ENCODE results near the gene SLC49A3.
"Not testable (repeated sequence)": the region's sequence is repeated elsewhere in the genome, so short reads cannot be mapped to it uniquely, and the experiment has no call there.

SLC49A3 gene

GRCh38 chr4:650951-651883 lies 37.7 kb downstream of the SLC49A3 start:
- peak; percentile 41 for DNase-seq

DNA sequence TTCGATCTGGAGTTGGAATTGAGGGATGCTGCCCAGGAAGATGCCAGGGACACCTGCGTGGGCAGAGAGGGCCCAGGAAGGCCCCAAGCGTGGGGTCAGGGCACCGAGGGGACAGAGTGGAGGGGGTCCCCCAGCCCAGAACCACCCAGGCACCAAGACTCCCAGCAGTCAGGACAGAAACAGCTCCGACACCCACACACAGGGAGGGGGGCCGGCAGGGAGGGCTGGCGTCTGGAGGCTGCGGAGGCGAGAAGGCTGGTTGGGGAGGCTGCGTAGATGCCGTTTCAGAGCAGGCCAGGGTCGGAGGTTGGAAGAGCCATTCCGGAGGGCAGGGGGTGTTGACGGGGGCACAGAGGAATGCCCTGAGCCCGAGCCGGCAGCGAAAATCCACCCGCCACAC lies 38.5 kb downstream of the SLC49A3 start:
- DNase-seq: no peak

DNA sequence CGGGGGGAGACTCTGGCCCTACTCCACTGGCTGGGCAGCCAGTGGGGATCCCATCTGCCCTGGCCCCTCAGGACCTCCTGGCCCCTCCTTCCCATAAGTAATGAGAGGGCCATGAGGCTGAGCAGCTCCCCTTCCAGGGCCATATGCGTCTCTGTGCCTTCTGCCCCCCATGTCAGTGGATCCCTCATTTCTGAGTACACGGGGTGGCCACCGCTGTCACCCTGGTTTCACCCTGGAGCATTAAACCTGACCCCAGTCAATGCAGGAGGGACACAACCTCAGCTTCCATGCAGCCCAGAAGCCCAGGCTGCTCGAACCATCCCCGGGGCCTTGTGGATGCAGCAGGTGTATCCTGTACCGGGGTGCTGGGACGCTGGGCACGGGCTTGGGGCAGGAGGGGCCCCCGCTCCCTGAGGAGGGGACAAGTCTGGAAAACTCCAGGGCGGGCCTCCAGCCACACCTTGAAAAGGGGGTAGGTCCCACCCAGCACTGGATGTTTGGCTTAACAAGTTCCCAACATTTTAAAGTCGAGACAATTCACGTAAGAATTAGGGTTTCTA lies 39.1 kb downstream of the SLC49A3 start:
- DNase-seq: no peak

DNA sequence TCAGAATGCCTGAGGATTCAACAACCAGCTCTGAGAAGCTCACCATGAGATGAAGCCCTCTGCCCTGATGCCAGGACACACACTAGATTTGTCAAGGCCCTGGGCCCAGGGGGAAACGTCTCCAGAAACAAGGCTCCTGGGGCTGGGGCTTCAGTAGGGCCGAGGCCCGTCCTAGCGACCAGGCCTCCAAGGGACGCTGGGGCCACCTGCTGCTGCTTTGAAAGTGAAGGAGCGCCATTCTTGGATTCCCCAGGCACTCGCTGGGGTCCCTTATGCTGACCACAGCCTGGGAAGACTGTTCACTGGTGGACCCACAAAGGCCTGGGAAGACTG lies 39.7 kb downstream of the SLC49A3 start:
- no peak for DNase-seq

GRCh38 chr4:648579-649292 lies 40.2 kb downstream of the SLC49A3 start:
- DNase-seq: no peak

DNA sequence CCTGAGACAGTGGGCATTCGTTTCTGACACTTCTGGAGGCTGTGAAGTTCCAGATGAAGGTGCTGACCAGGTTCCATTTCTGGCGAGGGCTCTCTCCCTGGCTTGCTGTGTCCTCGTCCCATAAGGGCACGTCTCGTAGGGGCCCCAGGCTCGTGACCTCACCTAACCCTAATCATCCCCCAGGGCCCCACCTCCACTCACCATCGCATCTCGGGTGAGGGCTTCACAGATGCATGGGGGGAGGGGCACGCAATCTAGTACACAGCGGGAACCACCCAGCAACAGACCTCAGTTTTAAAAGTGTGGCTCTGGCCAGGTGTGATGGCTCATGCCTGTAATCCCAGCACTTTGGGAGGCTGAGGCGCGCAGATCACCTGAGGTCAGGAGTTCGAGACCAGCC lies 41.5 kb downstream of the SLC49A3 start:
- DNase-seq: no peak

GRCh38 chr4:646460-646859 lies 42.5 kb downstream of the SLC49A3 start:
- no peak for DNase-seq

GRCh38 chr4:642366-642765 lies 46.6 kb downstream of the SLC49A3 start:
- not testable (repeated sequence) for DNase-seq

DNA sequence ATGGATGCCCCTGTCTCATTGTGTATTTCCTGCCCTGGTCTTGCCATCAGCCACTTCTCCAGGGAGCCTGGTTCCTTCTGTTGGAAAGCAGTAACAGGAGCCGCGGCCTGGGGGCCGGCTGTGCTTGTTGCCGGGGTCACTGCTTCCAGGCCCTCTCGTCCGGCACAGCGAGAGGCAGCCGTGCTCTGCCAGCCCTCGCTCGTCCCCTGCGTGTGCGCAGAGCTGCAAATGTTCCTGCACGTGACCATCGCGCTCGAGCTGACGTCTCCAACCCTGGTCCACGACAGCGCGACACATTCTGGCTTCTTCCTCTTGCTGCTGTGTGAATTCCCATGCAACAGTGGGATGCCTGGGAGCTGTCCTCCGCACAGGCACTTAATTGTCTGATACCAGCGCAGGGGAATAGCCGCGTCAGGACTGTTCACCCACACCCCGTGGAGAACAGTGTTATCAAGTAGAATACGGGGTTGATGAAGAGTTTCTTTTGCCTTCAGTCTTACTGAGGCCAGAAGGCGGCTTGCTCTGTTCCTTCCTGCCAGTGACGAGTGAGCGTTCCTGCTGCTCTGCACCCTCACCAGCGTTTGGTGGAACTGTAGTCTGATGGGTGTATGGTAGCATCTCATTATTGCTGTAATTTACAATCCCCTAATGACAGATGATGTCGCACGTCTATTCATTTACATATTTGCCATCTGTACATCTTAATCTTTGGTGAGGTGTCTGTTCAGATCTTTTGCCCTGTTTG lies 51.2 kb downstream of the SLC49A3 start:
- no peak for DNase-seq

GRCh38 chr4:636628-637159 lies 52.3 kb downstream of the SLC49A3 start:
- DNase-seq: no peak

DNA sequence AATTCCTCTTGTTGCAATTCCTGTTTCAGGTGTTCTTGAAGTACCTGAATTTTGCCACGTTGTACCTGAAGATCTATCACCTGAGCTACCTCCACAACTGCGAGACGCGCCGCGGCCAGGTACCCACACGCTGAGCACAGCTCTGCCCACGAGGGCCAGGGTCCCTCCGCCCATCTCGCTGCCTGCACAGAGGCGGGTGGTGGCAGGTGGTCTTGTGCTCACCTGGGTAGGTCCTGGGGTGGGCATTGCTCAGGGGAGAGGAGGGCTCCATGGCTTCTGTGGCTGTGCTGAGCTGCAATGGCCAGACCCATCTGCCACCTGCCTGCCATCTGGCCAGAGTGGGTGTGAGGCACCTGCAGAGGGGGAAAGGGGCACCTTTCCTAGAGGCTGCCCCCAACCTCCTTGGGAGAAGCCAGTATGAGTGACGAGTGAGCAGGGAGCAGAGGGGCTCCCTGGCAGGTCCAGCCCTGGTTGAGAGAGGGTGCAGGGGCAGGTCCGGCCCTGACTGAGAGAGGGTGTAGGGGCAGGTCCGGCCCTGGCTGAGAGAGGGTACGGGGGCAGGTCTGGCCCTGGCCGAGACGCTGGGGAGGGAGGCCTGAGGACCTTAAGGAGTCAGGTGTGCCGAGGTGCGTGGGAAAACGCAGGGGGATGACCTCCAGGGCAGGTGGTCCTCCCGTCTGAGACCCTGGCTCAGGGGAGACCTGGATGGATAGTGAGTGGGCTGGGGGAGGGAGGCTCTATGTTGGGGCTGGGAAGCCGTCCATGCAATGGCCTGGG lies 52.9 kb downstream of the SLC49A3 start:
- no peak for DNase-seq

GRCh38 chr4:635066-635835 lies 53.7 kb downstream of the SLC49A3 start:
- DNase-seq: not testable (repeated sequence)

- DNase-seq: no peak
These were observed 54.4 kb downstream of the SLC49A3 start for GRCh38 chr4:634599-634985.

DNA sequence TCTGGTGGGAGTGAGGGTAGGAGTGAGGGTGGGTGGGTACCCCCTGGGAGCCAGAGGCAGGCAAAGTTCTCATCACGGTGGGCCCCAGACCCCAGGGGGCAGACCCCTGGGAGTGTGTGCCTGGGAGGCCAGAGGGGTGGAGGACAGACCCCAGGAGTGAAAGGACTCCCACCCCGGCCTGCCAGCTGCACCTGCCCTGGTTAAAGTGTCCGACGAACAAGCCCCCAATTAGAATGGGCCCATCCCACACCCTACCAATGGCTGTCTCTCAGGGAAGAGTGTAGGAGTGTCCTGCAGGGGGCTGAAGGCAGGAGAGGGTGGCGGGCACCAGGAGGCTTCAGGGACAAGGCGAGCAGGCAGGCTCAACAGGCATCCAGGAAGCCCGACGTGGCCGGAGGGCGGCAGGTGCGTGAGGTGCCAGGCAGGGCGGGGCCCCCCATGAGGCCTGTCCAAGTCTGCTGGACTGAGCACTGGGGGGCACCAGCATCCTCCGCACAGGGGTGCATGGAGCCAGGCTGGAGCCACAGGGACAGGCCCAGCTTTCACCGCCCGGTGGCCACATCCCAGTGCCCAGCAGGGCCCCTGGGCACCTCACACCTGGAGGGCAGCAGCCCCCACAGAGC lies 54.9 kb downstream of the SLC49A3 start:
- no peak for DNase-seq

- no peak for DNase-seq
These were observed 55.5 kb downstream of the SLC49A3 start for GRCh38 chr4:633406-633805.

GRCh38 chr4:632926-633325 lies 56.0 kb downstream of the SLC49A3 start:
- no peak for DNase-seq

DNA sequence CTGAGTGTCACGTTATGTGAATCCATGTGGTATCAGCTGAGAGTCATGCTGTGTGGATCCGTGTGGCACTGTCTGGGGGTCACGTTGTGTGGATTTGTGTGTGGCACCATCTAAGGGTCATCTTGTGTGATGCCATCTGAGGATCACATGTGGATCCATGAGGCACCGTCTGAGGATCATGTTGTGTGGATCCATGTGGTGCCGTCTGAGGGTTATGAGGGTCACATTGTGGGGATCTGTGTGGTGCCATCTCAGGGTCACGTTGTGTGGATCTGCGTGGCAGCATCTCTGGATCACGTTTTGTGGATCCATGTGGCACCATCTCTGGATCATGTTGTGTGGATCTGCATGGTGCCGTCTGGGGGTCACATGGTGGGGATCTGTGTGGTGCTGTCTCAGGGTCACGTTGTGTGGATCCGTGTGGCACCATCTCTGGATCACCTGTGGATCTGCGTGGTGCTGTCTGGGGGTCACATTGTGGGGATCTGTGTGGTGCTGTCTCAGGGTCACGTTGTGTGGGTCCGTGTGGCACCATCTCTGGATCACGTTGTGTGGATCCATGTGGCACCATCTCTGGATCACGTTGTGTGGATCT lies 56.7 kb downstream of the SLC49A3 start:
- no peak for DNase-seq
